GM19025 (cell line): ENCODE data around the gene TMEM145.

Experiments
- ATAC-seq: cut with Tn5 transposase; IDR thresholded peaks from one replicate; pipeline ENCODE4 v1.9.1; 2021; ENCODE audit warnings: mild to moderate bottlenecking, low read depth, moderate library complexity; ENCODE audit not compliant: unreplicated experiment

Gene TMEM145

GRCh38 chr19:42288881-42289555, 24.1 kb upstream of the TMEM145 start:
- ATAC-seq: no peak

- no peak for ATAC-seq
Measured at GRCh38 chr19:42289556-42290041, 23.5 kb upstream of the TMEM145 start.

DNA sequence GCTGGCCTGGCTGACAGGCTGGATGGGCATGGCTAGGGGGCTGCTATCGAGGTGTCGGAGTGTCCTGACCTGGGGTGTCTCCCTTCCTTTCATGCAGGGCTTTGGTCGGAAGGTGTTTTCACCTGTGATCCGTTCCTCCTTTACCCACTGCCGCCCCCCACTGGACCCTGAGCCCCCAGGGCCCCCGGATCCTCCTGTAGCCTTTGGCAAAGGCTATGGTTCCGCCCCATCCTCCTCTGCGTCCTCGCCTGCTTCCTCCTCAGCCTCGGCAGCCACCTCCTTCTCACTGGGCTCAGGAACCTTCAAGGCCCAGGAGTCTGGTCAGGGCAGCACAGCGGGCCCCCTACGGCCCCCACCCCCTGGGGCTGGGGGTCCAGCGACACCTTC, 23.0 kb upstream of the TMEM145 start:
- ATAC-seq: no peak

DNA sequence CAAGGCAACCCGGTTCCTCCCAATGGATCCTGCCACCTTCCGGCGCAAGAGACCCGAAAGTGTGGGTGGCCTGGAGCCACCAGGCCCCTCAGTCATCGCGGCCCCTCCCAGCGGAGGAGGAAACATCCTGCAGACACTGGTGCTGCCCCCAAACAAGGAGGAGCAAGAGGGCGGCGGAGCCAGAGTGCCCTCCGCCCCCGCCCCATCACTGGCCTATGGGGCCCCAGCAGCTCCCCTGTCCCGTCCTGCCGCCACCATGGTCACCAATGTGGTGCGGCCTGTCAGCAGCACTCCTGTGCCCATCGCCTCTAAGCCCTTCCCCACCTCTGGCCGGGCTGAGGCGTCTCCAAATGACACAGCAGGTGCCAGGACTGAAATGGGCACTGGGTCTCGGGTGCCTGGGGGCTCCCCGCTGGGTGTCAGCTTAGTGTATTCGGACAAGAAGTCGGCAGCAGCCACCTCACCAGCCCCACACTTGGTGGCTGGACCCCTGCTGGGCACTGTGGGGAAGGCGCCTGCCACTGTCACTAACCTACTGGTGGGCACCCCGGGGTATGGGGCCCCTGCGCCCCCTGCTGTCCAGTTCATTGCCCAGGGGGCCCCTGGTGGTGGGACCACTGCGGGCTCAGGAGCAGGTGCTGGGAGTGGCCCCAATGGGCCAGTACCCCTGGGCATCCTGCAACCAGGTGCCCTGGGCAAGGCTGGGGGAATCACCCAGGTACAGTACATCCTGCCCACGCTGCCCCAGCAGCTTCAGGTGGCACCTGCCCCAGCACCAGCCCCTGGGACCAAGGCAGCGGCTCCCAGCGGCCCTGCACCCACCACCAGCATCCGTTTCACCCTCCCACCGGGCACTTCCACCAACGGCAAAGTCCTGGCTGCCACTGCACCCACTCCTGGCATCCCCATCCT, 22.3 kb upstream of the TMEM145 start:
- ATAC-seq: no peak

- ATAC-seq: no peak
Measured at GRCh38 chr19:42291435-42291810, 21.7 kb upstream of the TMEM145 start.

DNA sequence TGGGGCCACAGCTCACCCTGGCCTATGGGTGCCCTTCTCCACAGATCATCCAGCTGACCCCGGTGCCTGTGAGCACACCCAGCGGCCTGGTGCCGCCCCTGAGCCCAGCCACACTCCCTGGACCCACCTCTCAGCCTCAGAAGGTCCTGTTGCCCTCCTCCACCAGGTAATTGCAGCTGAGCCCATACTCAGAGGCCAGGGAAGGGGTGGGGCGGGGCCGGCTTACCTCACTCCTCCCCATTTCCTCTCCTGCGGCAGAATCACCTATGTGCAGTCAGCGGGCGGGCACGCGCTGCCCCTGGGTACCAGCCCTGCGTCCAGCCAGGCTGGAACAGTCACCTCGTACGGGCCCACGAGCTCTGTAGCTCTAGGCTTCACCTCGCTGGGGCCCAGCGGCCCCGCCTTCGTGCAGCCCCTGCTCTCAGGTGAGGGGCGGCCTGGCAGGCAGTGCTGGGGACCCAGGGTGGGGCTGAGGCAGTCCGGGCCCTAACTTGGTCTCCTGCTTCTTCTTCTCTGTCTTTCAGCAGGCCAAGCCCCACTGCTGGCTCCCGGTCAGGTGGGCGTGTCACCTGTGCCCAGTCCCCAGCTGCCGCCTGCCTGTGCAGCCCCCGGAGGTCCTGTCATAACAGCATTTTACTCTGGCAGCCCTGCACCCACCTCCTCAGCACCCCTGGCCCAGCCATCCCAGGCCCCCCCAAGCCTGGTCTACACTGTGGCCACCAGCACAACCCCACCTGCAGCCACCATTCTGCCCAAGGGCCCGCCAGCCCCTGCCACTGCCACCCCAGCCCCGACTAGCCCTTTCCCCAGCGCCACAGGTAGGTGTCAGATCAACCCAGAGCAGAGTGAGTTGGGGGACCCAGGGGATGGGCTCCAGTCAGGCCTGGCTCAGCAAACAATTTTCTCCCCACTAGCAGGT, 20.8 kb upstream of the TMEM145 start:
- ATAC-seq: no peak

GRCh38 chr19:42292963-42293362, 20.1 kb upstream of the TMEM145 start:
- ATAC-seq: no peak

DNA sequence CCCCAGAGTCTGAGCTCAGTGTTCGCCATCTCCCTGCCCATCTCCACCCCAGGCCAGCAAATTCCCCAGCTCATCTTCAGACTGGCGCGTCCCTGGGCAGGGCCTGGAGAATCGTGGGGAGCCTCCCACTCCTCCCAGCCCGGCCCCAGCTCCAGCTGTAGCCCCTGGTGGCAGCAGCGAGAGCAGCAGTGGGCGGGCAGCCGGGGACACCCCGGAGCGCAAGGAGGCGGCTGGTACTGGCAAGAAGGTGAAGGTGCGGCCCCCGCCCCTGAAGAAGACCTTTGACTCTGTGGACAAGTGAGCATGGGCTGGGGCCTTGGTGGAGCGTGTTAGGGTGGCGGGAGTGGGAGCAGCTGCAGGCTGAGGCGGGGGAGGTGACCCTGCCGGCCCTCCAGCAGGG, 19.6 kb upstream of the TMEM145 start:
- no peak for ATAC-seq

DNA sequence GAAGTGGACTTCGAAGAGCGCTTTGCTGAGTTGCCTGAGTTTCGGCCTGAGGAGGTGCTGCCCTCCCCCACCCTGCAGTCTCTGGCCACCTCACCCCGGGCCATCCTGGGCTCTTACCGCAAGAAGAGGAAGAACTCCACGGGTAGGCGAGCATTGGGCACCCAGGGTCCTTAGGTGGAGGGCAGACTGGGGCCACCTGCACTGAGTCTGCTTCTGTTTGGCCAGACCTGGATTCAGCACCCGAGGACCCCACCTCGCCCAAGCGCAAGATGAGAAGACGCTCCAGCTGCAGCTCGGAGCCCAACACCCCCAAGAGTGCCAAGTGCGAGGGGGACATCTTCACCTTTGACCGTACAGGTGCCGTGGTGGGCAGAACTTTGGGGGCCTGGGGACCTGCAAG, 19.2 kb upstream of the TMEM145 start:
- no peak for ATAC-seq

DNA sequence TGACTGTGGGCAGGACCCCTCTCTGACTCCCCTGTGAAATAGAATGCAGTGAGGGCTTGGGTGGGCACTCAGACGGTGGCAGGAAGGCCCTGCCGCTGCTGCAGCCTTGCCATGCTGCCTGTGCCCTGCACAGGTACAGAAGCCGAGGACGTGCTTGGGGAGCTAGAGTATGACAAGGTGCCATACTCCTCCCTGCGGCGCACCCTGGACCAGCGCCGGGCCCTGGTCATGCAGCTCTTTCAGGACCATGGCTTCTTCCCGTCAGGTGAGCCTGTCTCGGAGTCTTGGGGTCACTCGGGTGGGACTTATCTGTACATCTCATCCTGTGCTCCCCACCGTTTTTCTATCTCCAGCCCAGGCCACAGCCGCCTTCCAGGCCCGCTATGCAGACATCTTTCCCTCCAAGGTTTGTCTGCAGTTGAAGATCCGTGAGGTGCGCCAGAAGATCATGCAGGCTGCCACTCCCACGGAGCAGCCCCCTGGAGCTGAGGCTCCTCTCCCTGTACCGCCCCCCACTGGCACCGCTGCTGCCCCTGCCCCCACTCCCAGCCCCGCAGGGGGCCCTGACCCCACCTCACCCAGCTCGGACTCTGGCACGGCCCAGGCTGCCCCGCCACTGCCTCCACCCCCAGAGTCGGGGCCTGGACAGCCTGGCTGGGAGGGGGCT, 18.5 kb upstream of the TMEM145 start:
- no peak for ATAC-seq

GRCh38 chr19:42295342-42295741, 17.8 kb upstream of the TMEM145 start:
- no peak for ATAC-seq

GRCh38 chr19:42295831-42296525, 17.1 kb upstream of the TMEM145 start:
- ATAC-seq: peak; percentile 51

GRCh38 chr19:42297039-42297438, 16.1 kb upstream of the TMEM145 start:
- ATAC-seq: no peak

GRCh38 chr19:42301646-42302203, 11.4 kb upstream of the TMEM145 start, which contains the start of gene PRR19:
PRR19 (plus strand) TSS chr19:42302132; CDS start chr19:42309585, 7,453 bp downstream.
- no peak for ATAC-seq

GRCh38 chr19:42303101-42303464, 10.0 kb upstream of the TMEM145 start:
- ATAC-seq: no peak

- no peak for ATAC-seq
Measured at GRCh38 chr19:42303876-42304275, 9.2 kb upstream of the TMEM145 start.

DNA sequence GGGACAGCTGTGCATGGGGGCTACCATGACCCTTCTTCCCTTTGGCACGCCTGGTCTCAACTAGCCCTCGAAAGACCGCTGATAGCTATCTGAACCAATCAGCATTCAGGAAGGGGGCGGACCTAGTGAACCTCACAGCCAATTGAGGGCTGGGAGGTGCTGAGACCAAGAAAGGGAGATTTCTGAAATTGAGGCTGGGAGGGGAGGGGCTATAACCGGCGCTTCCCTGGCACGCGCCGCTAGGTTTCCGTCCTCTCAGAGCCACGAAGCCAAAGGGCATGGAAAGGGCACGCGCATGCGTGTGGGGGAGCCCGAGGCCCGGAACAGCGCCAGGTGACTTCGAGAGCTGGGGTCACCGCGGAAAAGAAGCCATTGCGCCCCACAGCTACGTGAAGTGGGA, 6.5 kb upstream of the TMEM145 start:
- no peak for ATAC-seq

- ATAC-seq: no peak
Measured at GRCh38 chr19:42309686-42310085, 3.4 kb upstream of the TMEM145 start.

DNA sequence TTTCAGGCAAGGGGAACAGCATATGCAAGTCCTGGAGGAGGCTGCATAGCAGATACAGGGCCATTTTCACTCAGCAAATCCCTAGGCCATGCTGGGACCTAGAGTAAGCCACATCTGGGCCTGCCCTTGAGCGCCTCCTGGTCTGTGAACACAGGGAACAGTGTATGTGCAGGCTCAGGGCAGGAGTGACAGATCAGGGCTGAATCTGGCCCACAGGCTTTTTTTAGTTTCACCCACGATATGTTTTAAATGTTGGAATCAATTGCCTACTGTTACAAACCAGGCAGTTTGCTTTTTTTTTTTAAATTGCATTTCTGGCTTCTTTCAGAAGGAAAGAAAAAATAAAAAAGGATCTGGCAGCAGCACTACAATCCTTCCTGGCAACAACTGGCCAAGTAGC, 1.5 kb upstream of the TMEM145 start:
- no peak for ATAC-seq
